HPDE6-E6E7 (cell line): Measurements from ENCODE around the gene CATSPERZ.

Source experiments
- DNase-seq: peaks from one replicate; pipeline ENCODE4 v3.0.0; 2011; ENCODE audit warnings: missing footprints; ENCODE audit errors: extremely low spot score

The CATSPERZ gene, protein sequence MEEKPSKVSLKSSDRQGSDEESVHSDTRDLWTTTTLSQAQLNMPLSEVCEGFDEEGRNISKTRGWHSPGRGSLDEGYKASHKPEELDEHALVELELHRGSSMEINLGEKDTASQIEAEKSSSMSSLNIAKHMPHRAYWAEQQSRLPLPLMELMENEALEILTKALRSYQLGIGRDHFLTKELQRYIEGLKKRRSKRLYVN

DNA sequence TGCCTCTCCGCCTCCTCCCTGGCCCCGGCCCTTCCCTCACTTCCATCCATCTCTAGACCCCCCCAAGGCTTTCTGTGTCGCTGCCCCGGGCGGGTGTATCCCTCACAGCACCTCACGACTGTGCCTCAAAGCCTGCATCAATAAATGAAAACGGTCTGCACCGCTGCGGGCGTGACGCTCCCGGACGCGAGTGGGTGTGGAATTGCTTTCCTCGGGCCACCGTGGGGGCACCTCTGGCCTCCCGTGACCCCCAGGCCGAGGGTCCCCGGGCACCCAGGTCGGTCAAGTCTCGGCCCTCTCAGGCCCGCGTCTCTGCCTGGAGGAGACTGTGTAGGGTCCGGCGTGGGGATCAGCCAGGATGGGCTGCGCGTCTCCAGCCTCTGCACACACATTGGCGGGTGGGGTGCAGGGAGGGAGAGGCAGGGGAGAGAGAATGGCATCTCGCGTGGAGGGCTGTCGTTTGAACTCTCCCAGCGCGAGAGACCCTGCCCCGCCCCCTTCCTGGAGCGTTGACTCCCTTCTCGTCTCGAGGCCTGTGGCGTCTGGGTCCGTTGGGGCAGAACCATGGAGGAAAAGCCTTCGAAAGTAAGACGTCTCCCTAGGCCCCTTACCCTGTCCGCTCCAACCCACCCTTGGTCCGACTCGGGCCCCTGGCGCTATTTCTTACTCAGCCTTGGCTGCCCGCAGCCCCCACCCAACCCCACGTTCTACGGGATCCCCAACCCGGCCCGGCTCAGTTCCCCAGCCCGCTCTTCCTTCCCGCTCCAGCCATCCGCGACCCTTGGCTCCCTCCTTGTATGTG, at the start of gene CATSPERZ:
Gene CATSPERZ, plus strand, starts transcription at position 512 of the 802 bp plus-strand sequence. Its CDS starts 53 bp downstream, at position 565.
- no peak for DNase-seq

DNA sequence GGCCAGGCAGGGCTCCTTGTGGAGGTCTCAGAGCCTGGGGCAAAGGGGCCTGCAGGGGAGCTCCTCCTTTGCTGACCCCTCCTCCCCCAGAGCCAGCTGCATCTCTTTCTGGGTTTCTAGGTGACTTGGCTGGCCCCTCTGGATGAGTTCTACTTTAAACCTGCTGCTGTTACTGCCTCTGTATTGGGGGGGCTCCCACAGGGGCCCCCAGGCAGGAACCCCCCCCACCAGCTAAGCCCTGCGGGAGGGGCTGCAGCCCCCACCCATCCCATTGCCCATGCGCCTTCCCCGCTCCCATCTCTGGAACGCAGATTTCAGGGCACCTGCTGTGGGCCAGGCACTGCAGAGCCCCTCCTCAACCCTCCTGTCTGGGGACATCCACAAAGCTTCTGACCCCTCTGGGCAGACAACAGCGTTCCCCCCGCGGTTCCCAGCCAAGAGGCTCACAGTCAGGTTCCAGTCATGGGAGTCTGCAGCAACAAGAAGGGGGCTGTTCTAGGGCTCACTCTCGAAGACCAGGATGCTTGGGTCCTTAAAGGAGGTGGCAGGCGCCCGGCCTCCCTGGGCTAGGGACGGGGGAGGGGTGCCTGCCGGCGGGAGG, 49.6 kb upstream of the CATSPERZ start:
- DNase-seq, result no peak

DNA sequence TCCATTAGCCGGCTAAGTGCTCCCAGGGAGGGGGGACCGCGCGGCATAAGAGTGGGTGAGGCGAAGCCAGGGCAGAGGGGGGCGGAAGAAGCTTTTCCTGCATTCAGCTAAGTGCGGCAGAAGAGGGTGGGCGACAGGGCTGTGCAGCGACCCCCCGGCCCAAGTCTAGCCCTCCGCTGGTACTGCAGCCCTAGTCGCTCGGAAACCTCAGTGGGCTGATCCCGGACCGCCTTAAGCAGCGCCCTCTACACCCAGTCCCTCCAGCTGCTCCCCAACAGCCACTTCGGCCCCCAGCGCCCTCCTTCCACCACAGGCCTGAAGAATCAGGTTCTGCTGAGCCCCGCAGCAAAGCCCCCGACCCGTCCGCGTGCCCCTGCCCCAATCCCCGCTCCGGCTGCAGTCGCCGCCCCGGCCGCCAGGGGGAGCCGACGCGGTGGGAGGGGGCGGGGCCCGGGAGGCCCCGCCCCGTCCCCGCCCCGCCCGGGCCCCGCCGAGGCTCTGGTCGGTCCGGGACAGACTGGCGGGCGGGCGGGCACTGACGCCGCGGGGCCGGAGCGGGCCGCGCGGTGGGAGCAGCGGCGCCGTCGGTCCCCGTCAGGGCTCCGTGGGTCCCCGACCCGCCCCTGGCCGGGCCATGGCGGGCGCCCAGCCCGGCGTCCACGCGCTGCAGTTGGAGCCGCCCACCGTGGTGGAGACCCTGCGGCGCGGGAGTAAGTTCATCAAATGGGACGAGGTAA, 49.0 kb upstream of the CATSPERZ start, which contains the start of gene PLCB3:
Gene PLCB3, plus strand, starts transcription at position 515 of the 737 bp plus-strand sequence. Its CDS starts 120 bp downstream, at position 635.
- DNase-seq, result no peak

DNA sequence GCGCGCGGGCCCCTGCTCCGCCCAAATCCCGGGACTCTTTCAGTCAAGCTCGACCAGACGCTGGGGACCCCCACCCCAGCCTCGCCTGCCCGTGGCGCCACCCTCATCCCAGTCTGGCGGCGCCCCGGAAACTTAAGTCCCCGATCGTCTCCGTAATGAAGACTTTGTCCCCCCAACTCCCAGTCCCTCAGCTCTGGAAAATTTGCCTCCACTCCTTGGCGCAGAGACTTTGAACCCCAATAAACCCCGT, 48.5 kb upstream of the CATSPERZ start:
- no peak for DNase-seq

DNA sequence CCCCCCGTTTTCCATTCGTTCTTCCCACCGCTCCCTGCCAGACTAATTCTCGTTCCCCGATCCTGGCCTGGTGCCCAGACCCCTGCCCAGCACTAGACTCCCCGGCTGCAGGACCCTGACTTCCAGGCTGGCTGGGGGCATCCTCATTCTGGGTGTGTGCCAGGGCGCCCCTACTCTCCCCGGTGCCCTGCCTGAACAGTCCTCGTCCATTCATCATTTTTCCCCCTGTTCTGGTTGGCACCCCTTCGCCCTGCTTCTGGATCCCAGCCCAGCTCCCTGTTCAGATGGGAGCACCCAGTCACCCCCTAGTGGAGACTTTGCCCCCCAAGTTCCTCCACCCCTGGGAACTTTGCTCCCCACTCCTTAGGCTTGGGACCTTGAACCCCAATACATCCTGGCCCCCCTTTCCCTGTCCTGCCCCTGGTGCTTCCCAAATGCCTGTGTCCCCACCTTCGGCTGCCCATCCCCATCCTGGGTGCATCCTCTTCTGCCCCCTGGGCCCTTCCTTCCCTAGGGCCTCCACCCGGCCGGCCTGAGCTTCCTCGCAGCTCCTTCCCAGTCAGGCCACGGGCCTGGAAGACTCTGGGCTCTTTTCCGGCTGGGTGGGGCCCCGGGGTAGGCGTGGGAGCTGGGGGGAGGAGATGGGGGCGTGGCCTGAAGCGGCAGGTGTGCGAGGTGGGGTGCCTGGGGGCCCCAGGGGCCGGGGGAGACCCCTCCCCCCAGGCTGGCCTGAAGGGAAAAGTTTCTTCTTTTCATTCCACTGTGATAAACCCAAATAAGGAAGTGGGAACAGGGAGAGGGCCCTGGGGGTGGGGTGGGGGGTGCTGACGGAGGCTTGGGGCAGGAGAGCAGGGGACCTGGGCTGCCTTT, 47.9 kb upstream of the CATSPERZ start:
- no peak for DNase-seq

DNA sequence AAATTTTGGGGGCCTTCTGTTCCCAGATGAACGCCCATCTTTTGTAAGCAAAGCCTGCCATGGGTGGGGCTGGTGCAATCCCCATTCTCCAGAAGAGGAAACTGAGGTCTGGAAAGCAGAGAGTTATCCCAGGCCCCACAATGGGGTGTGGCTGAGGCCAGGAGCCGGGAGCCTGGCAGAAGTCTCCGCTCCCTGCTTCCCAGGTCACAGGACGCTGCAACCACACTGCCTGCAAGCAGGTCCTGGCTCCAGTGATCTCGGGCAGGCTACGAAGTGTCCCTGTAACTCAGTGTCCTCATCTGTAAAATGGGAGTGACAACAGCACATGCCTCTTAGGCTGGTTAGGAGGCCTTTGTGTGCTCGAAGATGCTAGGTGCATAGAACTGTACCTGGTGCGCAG, 47.1 kb upstream of the CATSPERZ start:
- no peak for DNase-seq

DNA sequence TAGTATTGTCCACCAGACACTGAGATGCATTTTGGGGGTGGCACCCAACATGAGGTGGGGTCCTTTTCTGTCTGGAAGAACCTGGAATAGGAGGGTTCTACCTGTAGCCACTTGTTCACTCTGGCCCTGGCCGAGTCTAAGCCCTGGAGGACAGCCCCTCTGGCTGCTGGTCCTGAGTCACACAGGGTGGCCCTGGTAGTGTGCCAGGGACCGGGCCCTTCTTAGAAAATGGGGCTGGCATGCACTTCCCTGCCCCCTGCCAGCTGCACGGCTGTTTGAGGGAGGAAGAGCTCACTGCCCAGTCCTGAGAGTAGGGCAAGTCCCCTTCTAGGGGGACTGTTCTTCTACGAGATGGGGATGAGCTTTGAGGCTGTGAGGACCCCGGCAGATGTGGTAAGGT, 46.7 kb upstream of the CATSPERZ start:
- DNase-seq, result no peak

DNA sequence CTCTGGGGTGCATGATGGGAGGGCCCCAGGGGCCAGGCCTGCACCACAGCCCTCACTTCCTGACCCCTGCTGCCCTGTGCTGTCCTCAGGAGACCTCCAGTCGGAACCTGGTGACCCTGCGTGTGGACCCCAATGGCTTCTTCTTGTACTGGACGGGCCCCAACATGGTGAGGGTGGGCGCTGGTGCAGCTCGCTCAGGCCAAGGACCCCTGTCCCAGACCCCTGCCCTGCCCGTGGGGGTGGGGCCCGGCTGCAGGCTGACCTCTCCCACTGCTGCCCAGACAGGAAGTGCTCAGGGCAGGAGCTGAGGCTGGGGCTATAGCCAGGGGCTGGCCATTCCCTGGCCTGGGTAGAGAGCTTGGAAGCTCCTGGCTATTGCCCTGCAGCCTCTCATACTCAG, 45.8 kb upstream of the CATSPERZ start:
- no peak for DNase-seq

DNA sequence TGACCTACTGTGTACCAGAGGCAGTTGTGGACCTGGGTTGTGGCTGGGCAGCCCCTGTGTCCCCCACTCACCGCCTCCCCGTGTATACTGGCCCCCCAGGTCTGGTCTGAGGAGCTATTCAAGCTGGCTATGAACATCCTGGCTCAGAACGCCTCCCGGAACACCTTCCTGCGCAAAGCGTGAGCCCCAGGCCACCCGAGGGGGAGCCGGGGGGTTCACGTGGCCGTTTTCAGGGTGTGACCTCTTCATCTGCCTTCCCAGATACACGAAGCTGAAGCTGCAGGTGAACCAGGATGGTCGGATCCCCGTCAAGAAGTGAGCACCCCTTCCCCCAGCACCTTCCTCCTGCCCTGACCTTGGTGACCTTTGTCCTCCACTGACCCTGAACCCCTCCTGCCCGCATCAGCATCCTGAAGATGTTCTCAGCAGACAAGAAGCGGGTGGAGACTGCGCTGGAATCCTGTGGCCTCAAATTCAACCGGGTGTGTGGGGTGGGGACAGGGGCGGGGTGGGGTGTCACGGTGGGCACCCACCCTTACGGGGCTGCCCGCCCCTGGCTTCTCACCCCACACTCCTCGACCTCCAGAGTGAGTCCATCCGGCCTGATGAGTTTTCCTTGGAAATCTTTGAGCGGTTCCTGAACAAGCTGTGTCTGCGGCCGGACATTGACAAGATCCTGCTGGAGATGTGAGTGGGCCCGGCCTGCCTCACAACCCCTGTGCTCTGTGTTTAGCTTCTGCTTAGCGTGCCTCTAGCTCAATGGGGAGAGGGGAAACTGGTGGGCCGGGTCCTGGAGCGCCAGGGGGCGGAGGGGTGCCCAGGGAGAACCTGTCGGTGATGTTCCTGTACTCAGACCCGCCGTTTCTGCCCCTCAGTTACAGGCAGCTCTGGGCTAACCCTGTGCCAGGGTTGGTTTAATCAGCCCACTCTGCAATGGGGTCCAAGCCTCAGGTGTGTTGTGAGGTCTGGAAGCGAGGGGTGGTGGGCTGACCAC, 44.7 kb upstream of the CATSPERZ start:
- DNase-seq, result no peak

DNA sequence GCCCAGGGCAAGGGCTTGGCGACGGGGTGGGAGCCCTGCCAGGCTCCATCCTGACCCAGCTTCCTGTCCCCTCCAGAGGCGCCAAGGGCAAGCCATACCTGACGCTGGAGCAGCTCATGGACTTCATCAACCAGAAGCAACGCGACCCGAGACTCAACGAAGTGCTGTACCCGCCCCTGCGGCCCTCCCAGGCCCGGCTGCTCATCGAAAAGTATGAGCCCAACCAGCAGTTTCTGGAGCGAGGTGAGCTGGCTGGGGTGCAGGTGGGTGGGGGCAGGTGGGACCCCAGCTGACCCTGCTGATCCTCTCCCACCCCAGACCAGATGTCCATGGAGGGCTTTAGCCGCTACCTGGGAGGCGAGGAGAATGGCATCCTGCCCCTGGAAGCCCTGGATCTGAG, 43.9 kb upstream of the CATSPERZ start:
- DNase-seq, result no peak

DNA sequence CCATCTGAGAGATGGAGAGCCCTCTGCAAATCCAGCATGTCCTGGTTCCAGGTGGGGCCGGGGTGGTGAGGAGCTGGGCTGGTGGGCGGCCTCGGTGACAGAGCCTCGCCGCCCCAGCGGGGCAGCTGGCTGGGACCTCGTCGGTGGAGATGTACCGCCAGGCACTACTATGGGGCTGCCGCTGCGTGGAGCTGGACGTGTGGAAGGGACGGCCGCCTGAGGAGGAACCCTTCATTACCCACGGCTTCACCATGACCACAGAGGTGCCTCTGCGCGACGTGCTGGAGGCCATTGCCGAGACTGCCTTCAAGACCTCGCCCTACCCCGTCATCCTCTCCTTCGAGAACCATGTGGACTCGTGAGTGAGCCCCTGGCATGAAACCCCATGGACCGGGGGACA, 41.8 kb upstream of the CATSPERZ start:
- no peak for DNase-seq

DNA sequence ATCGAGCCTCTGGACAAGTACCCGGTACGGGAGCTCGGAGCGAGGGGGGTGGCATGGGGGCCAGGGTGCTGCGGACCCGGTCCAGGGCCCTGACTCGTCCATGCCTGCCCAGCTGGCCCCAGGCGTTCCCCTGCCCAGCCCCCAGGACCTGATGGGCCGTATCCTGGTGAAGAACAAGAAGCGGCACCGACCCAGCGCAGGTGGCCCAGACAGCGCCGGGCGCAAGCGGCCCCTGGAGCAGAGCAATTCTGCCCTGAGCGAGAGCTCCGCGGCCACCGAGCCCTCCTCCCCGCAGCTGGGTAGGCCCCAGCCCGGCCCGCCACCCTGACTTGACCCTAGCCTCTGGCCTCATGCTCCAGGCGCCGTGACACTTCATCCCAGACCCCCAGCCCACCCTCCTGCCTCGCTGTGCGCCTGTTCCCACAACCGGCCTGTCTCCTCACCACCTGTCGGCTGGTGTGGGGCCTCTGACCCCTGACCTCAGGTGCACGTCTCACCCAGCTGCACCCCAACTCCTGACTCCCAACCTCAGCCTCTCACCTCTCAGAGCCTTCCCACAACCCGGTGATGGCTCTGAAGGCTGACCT, 41.1 kb upstream of the CATSPERZ start:
- no peak for DNase-seq

DNA sequence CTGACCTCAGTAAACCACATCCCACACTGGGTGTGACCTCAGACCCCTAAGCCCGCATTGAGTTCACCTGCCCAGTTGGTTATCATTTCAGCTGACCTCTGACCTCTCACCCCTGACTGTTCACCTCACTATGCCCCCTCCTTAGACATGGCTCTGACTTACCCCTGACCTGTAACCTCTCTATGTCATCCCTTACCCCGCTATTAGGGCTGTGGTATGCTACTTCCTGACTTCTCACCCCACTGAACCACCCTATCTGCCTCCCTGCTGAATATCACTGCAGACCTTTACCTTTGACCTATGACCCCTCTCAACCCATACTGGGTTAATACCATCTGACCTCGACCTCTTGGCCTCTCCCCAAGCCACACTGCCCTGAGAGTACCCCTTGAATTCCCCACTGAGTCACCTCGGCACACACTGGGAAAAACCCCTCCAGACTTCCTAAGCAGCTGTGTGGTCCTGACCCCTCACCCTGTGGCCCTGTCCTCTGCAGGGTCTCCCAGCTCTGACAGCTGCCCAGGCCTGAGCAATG, 40.6 kb upstream of the CATSPERZ start:
- DNase-seq, result no peak

DNA sequence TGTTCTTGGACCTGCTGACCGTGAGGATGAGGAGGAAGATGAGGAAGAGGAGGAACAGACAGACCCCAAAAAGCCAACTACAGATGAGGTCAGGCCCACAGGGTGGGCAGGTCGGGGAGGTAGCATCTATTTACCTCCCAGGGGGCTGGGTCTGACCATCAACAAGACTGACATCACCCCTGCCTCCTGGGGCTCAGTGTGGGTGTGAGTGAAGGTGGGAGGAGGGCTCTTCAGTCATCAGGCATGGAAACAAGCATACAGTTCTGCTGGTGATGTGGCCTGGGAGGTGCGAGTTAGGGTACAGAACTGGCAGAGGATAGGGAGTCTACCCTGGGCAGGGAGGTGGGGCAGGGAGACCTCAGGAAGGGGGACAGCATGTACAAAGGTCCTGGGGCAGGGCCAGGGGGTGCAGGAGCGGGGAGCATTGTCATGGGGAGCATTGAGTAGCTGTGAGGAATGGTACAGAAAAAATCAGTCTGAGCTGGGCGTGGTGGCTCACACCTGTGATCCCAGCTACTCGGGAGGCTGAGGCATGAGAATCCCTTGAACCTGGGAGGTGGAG, 39.9 kb upstream of the CATSPERZ start:
- no peak for DNase-seq

DNA sequence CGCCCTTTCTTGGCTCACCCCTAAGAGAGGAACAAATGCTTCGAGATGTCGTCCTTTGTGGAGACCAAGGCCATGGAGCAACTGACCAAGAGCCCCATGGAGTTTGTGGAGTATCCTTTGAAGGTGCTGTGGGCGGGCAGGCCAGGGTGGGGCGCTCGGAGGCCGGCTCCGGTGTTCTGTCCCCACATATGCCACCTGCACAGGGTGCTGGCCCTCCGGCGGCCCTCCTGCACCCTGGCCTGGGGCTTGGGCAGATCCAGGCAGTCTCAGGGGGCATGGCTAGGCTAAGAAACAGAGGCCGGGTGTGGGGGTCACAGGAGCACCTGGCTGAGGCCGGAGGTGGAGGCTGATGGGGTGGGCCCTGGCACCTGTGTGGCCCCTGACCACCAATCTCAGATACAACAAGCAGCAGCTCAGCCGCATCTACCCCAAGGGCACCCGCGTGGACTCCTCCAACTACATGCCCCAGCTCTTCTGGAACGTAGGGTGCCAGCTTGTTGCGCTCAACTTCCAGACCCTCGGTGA, 38.5 kb upstream of the CATSPERZ start:
- no peak for DNase-seq

DNA sequence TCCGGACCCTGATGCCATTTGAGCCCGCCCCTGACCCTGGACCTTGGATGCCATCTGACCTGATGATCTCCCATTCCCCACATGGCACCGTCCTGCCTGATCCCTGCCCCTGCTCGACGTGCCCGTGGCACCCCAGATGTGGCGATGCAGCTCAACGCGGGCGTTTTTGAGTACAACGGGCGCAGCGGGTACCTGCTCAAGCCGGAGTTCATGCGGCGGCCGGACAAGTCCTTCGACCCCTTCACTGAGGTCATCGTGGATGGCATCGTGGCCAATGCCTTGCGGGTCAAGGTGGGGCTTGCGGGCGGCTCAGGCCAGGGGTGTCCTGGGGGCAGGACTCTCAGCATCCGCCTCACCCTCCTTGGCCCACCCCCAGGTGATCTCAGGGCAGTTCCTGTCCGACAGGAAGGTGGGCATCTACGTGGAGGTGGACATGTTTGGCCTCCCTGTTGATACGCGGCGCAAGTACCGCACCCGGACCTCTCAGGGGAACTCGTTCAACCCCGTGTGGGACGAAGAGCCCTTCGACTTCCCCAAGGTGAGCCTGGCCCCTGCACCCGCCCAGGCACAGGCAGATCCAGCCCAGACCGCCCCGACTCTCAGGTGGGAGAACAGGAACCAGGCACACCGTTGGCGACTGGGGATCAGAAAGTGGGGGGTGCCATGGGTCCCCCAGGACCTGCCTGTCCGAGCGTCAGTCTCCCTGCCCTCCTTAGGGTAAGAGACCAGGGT, 37.7 kb upstream of the CATSPERZ start:
- DNase-seq, result no peak

DNA sequence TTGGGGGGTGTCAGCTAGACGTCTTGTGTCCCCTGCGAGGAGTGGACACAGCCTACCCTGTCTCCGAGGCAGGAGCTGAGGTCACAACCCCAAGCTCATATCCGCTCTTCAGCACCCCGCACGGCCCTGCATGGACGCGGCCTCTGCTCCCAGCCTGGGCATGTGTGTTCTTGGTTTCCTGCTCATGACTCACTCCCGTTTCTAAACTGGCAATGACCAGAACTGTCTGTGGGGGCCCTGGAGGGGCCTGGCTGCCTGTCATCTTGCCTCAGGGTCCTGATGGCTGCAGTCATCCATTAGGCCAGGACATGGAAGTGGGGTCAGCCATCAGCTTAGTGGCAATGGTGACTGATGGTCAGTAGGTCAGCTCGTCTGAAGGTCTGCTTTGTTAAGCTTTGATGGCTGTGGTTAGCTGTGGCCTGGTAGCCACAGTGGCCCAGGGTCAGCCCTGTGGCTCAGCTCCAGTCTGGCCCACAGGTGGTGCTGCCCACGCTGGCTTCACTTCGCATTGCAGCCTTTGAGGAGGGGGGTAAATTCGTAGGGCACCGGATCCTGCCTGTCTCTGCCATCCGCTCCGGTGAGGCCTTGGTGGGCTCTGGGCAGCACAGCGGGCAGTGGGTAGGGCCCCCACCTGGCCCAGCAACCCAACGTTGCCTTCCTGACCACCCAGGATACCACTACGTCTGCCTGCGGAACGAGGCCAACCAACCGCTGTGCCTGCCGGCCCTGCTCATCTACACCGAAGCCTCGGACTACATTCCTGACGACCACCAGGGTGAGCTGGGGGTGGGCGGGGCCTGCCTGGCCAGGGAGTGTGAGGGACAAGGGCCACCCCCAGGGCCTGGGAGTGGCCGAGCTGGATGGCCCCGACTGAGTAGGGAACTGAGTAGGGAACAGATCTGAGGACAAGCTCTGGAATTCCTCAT, 36.9 kb upstream of the CATSPERZ start:
- DNase-seq, result no peak
